Measurements from ENCODE around the gene MNS1.

The MNS1 gene

GRCh38 chr15:56454836-56455235, 10.1 kb downstream of the MNS1 start:
- no peaks in the 10 kb centered on the region for H3K4me1 ChIP-seq (ENCODE audit: insufficient read depth, low read length, severe bottlenecking)
- H3F3A ChIP-seq (ENCODE audit: insufficient read depth, low read length), result no peaks in the 10 kb centered on the region
- H3K4me2 ChIP-seq (ENCODE audit: low read length), result no peak overlapping the region
- H3K9ac ChIP-seq (ENCODE audit: low read length), result no peak overlapping the region
- H3K79me2 ChIP-seq (ENCODE audit: insufficient read depth, low read length), result no peaks in the 10 kb centered on the region
- H3K9me2 ChIP-seq (ENCODE audit: low read depth, low read length), result no peaks in the 10 kb centered on the region
- TF ChIP-seq EZH2 (IDR thresholded peaks at IDR 0.05; ENCODE audit: borderline replicate concordance, low read length), result no peak
- no peak for TF ChIP-seq CTCF (IDR thresholded peaks at IDR 0.05; ENCODE audit: low read length)
- peaks cover 15% of the 10 kb centered on the region; the same call in 1 of the 2 replicates for H3K36me3 ChIP-seq (ENCODE audit: insufficient read depth, low read length)
- no peak overlapping the region for H3K4me3 ChIP-seq (ENCODE audit: low read depth, low read length, poor library complexity, severe bottlenecking)
- H3K9me3 ChIP-seq (ENCODE audit: low read length), result no peaks in the 10 kb centered on the region
- no peaks in the 10 kb centered on the region for H4K20me1 ChIP-seq (ENCODE audit: insufficient read depth, low read length)
- H2AFZ ChIP-seq (ENCODE audit: low read length), result no peak overlapping the region
- no peak overlapping the region for H3K27ac ChIP-seq (ENCODE audit: low read depth, low read length, poor library complexity, severe bottlenecking)
- no peaks in the 10 kb centered on the region for H3K27me3 ChIP-seq (ENCODE audit: insufficient read depth, low read length)

DNA sequence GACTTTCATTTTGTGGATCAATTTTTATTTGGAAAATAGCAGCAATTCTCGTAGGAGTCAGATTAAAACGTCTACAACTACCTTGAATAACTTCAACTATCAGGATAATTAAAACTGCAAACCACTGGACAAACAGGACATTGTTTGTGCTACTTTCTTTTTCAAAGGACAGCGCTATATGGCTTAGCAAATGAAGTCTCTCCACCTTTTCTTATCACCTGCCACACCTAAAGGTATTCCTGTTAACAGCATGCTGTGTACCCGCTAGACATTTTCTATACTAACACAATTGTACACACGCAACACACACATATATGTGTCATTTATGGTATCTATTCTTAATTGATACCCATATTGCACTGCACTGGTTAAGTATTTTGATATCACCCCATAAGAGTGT, 19.2 kb downstream of the MNS1 start:
- no peak overlapping the region for H3K4me3 ChIP-seq (ENCODE audit: low read depth, low read length, poor library complexity, severe bottlenecking)
- H2AFZ ChIP-seq (ENCODE audit: low read length), result no peak overlapping the region
- H3K9me2 ChIP-seq (ENCODE audit: low read depth, low read length), result no peaks in the 10 kb centered on the region
- H3F3A ChIP-seq (ENCODE audit: insufficient read depth, low read length), result no peaks in the 10 kb centered on the region
- peaks cover 19% of the 10 kb centered on the region for H3K36me3 ChIP-seq (ENCODE audit: insufficient read depth, low read length)
- H3K9me3 ChIP-seq (ENCODE audit: low read length), result no peaks in the 10 kb centered on the region
- no peak overlapping the region for H3K27ac ChIP-seq (ENCODE audit: low read depth, low read length, poor library complexity, severe bottlenecking)
- no peaks in the 10 kb centered on the region for H3K79me2 ChIP-seq (ENCODE audit: insufficient read depth, low read length)
- TF ChIP-seq EZH2 (IDR thresholded peaks at IDR 0.05; ENCODE audit: borderline replicate concordance, low read length), result no peak
- H4K20me1 ChIP-seq (ENCODE audit: insufficient read depth, low read length), result no peaks in the 10 kb centered on the region
- no peak overlapping the region for H3K4me2 ChIP-seq (ENCODE audit: low read length)
- no peak overlapping the region for H3K9ac ChIP-seq (ENCODE audit: low read length)
- no peaks in the 10 kb centered on the region for H3K27me3 ChIP-seq (ENCODE audit: insufficient read depth, low read length)
- no peaks in the 10 kb centered on the region for H3K4me1 ChIP-seq (ENCODE audit: insufficient read depth, low read length, severe bottlenecking)

DNA sequence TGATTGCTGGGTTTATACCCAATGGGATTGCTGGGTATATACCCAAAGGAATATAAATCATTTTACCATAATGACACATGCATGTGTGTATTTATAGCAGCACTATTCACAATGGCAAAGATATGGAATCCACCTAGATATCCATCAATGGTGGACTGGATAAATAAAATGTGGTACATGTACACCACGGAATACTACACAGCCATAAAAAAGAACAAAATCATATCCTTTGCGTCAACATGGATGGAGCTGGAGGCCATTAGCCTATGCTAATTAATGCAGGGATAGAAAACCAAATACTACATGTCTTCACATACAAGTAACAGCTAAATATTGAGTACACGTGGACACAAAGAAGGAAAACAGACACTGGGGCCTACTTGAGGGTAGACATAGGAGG, 22.6 kb downstream of the MNS1 start:
- Histone ChIP-seq H3K4me2 (ENCODE audit: low read length) (no peak overlapping the region), H3K27me3 (ENCODE audit: insufficient read depth, low read length) (no peaks in the 10 kb centered on the region), H3F3A (ENCODE audit: insufficient read depth, low read length) (no peaks in the 10 kb centered on the region), H3K79me2 (ENCODE audit: insufficient read depth, low read length) (no peaks in the 10 kb centered on the region), H3K4me1 (ENCODE audit: insufficient read depth, low read length, severe bottlenecking) (no peaks in the 10 kb centered on the region), H3K36me3 (ENCODE audit: insufficient read depth, low read length) (peaks cover 23% of the 10 kb centered on the region), H3K9me3 (ENCODE audit: low read length) (no peaks in the 10 kb centered on the region), H3K27ac (ENCODE audit: low read depth, low read length, poor library complexity, severe bottlenecking) (no peak overlapping the region), H2AFZ (ENCODE audit: low read length) (no peak overlapping the region), H3K4me3 (ENCODE audit: low read depth, low read length, poor library complexity, severe bottlenecking) (no peak overlapping the region), H3K9me2 (ENCODE audit: low read depth, low read length) (no peaks in the 10 kb centered on the region), H3K9ac (ENCODE audit: low read length) (no peak overlapping the region), H4K20me1 (ENCODE audit: insufficient read depth, low read length) (no peaks in the 10 kb centered on the region)
- TF ChIP-seq CTCF (IDR thresholded peaks at IDR 0.05; ENCODE audit: low read length), result no peak
- no peak for TF ChIP-seq EZH2 (IDR thresholded peaks at IDR 0.05; ENCODE audit: borderline replicate concordance, low read length)

- H3K79me2 ChIP-seq (ENCODE audit: insufficient read depth, low read length), result no peaks in the 10 kb centered on the region
- H3K36me3 ChIP-seq (ENCODE audit: insufficient read depth, low read length), result peaks cover 23% of the 10 kb centered on the region
- no peaks in the 10 kb centered on the region for H3K9me3 ChIP-seq (ENCODE audit: low read length)
- no peak overlapping the region for H3K4me3 ChIP-seq (ENCODE audit: low read depth, low read length, poor library complexity, severe bottlenecking)
- H3K4me2 ChIP-seq (ENCODE audit: low read length), result no peak overlapping the region
- H4K20me1 ChIP-seq (ENCODE audit: insufficient read depth, low read length), result no peaks in the 10 kb centered on the region
- H2AFZ ChIP-seq (ENCODE audit: low read length), result no peak overlapping the region
- H3K9me2 ChIP-seq (ENCODE audit: low read depth, low read length), result no peaks in the 10 kb centered on the region
- no peak overlapping the region for H3K27ac ChIP-seq (ENCODE audit: low read depth, low read length, poor library complexity, severe bottlenecking)
- no peaks in the 10 kb centered on the region for H3F3A ChIP-seq (ENCODE audit: insufficient read depth, low read length)
- no peaks in the 10 kb centered on the region for H3K4me1 ChIP-seq (ENCODE audit: insufficient read depth, low read length, severe bottlenecking)
- TF ChIP-seq CTCF (IDR thresholded peaks at IDR 0.05; ENCODE audit: low read length), result no peak
- TF ChIP-seq EZH2 (IDR thresholded peaks at IDR 0.05; ENCODE audit: borderline replicate concordance, low read length), result no peak
- no peaks in the 10 kb centered on the region for H3K27me3 ChIP-seq (ENCODE audit: insufficient read depth, low read length)
- H3K9ac ChIP-seq (ENCODE audit: low read length), result no peak overlapping the region
These were observed 24.6 kb downstream of the MNS1 start for GRCh38 chr15:56440214-56440770.
